Panc1 (cell line): ENCODE data around the gene CCDC146. TPM values are rescaled to one million over a fixed set of nuclear protein-coding genes. Genes with fewer than 3 reads are reported as not detected.

Experiments
- ATAC-seq: fragments of 200-7000 bp; cut with Tn5 transposase; 2 replicates; pipeline ENCODE4 v1.9.1; 2020; ENCODE audit warnings: mild to moderate bottlenecking, moderate library complexity
- BruUV-seq: library from RNA; stranded (reverse); fragments of 400-500 nt; replicated peaks from 2 replicates; lab custom pipeline; 2021; lab: Mats Ljungman, UMichigan
- CTCF ChIA-PET: fragments of 300-600 bp; sonication (Branson Sonifier 250); formaldehyde crosslinking; loops from one replicate; lab custom pipeline; 2022; ENCODE audit warnings: antibody characterized with exemption; lab: Charles Lee
- POLR2A ChIA-PET: fragments of 300-600 bp; sonication (Branson Sonifier 250); formaldehyde crosslinking; loops from one replicate; lab custom pipeline; 2022; ENCODE audit warnings: antibody characterized with exemption; lab: Charles Lee
- DNase-seq: peaks from one replicate; pipeline ENCODE4 v3.0.0-alpha.2; 2010; ENCODE audit warnings: low read depth, low spot score
- H3K27ac ChIP-seq: 2 replicates; pipeline ENCODE4 v1.5.1; 2011; ENCODE audit warnings: mild to moderate bottlenecking, low read length, inconsistent platforms
- H3K27me3 ChIP-seq: fragments of 200-500 bp; sonication (Bioruptor generic); 2 replicates; pipeline ENCODE4 v1.6.0; 2014; ENCODE audit warnings: low read length, inconsistent platforms; ENCODE audit not compliant: control insufficient read depth, insufficient read depth
- H3K36me3 ChIP-seq: fragments of 200-500 bp; sonication (Bioruptor generic); 2 replicates; pipeline ENCODE4 v1.5.1; 2014; ENCODE audit warnings: inconsistent platforms, mild to moderate bottlenecking, low read length, moderate library complexity; ENCODE audit not compliant: control insufficient read depth, insufficient read depth
- H3K4me1 ChIP-seq: 2 replicates; pipeline ENCODE4 v1.5.1; 2011; ENCODE audit warnings: inconsistent platforms, mild to moderate bottlenecking, low read length, moderate library complexity; ENCODE audit not compliant: control insufficient read depth, insufficient read depth
- H3K4me3 ChIP-seq, 2 experiments: 2 replicates each; pipeline ENCODE4 v1.5.1; 2011 to 2012; ENCODE audit warnings: low read depth in 2 of 2, low read length in 2 of 2, mild to moderate bottlenecking in 2 of 2, inconsistent platforms in 1 of 2, moderate library complexity in 1 of 2
- H3K9me3 ChIP-seq: fragments of 200-500 bp; sonication (Bioruptor generic); 2 replicates; pipeline ENCODE4 v1.5.1; 2014; ENCODE audit warnings: low read depth, mild to moderate bottlenecking, inconsistent platforms, low read length, moderate library complexity; ENCODE audit not compliant: control insufficient read depth, insufficient read depth
- POLR2AphosphoS5 ChIP-seq: IDR thresholded peaks from 2 replicates; pipeline ENCODE4 v1.6.1; 2012; ENCODE audit warnings: mild to moderate bottlenecking, low read depth, low read length, moderate library complexity
- REST ChIP-seq, 2 experiments: IDR thresholded peaks; 2 replicates each; pipeline ENCODE4 v1.6.1; 2011 to 2012; ENCODE audit warnings: low read depth in 2 of 2, control low read depth in 1 of 2, low read length in 1 of 2, mild to moderate bottlenecking in 1 of 2, moderate library complexity in 1 of 2; ENCODE audit not compliant: insufficient read depth in 1 of 2
- SIN3A ChIP-seq: IDR thresholded peaks from 2 replicates; pipeline ENCODE4 v1.6.1; 2012; ENCODE audit warnings: low read depth, mild to moderate bottlenecking, low read length, moderate library complexity, borderline replicate concordance; ENCODE audit not compliant: insufficient read depth
- TCF7L2 ChIP-seq: IDR thresholded peaks from 2 replicates; pipeline ENCODE4 v1.6.1; 2011; ENCODE audit warnings: mild to moderate bottlenecking, low read depth, low read length, inconsistent platforms
- in situ Hi-C: cut with HindIII; loops from 2 replicates; pipeline ENCODE4 v1.10.0; 2016; ENCODE audit warnings: low sequenced_read_pairs, low pct_unique_long_range_greater_than_20kb
- intact Hi-C: fragments of 100-400 bp; cut with micrococcal nuclease; formaldehyde crosslinking; loops from one replicate; pipeline ENCODE4 v1.10.0; 2022; ENCODE audit not compliant: unreplicated experiment
- total RNA-seq: library from RNA; stranded (reverse); gene quantifications from one replicate; pipeline ENCODE4 v1.2.1, GENCODE V29; 2021; ENCODE audit not compliant: unreplicated experiment
- TF ChIP-seq, protein P1 (sequence below): fragments of 450-650 bp; IDR thresholded peaks from 2 replicates; pipeline ENCODE4 v1.5.1; 2017; ENCODE audit warnings: mild to moderate bottlenecking

The CCDC146 gene
- total RNA-seq, 1 experiment from 2014 or later = 1.2 TPM

- ATAC-seq (no peak), DNase-seq (no peak)
- Histone ChIP-seq H3K4me1 (no peaks in the 10 kb centered on the region), H3K4me3 (no peak overlapping the region), H3K36me3 (no peaks in the 10 kb centered on the region), H3K27ac (no peak overlapping the region), H3K27me3 (no peaks in the 10 kb centered on the region), H3K9me3 (no peaks in the 10 kb centered on the region)
- BruUV-seq = no TSS peak
- intact Hi-C loops = no loop called here
- in situ Hi-C loops = no loop called here
- TF ChIP-seq REST (IDR thresholded peaks at IDR 0.05; ENCODE audit: insufficient read depth in 1 of 2, low read depth in 2 of 2, low read length in 1 of 2) (no peak), TCF7L2 (no peak), POLR2AphosphoS5 (no peak), SIN3A (no peak)
- TF ChIP-seq, protein P1, sequence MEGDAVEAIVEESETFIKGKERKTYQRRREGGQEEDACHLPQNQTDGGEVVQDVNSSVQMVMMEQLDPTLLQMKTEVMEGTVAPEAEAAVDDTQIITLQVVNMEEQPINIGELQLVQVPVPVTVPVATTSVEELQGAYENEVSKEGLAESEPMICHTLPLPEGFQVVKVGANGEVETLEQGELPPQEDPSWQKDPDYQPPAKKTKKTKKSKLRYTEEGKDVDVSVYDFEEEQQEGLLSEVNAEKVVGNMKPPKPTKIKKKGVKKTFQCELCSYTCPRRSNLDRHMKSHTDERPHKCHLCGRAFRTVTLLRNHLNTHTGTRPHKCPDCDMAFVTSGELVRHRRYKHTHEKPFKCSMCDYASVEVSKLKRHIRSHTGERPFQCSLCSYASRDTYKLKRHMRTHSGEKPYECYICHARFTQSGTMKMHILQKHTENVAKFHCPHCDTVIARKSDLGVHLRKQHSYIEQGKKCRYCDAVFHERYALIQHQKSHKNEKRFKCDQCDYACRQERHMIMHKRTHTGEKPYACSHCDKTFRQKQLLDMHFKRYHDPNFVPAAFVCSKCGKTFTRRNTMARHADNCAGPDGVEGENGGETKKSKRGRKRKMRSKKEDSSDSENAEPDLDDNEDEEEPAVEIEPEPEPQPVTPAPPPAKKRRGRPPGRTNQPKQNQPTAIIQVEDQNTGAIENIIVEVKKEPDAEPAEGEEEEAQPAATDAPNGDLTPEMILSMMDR = no peak
- CTCF ChIA-PET = no interaction called here
- POLR2A ChIA-PET = no interaction called here
Observed at GRCh38 chr7:77327067-77327931, 204.9 kb downstream of the CCDC146 start.

GRCh38 chr7:77327932-77328628, 205.7 kb downstream of the CCDC146 start:
- intact Hi-C loops (no loop called here), in situ Hi-C loops (no loop called here)
- Histone ChIP-seq H3K4me3 (no peak overlapping the region), H3K27ac (no peak overlapping the region), H3K36me3 (no peaks in the 10 kb centered on the region), H3K9me3 (no peaks in the 10 kb centered on the region), H3K27me3 (no peaks in the 10 kb centered on the region), H3K4me1 (no peaks in the 10 kb centered on the region)
- ATAC-seq (no peak), DNase-seq (no peak)
- CTCF ChIA-PET = no interaction called here
- BruUV-seq = no TSS peak
- POLR2A ChIA-PET = interaction anchor here (0.7 kb wide), 1 partner anchor 11 kb away, joined by 3 read pairs; no protein-coding TSS in a partner anchor
- TF ChIP-seq SIN3A = no peak
- no peak for TF ChIP-seq TCF7L2
- no peak for TF ChIP-seq POLR2AphosphoS5
